Mucosa of stomach (tissue), 1 donor: ENCODE data around the gene CCDC27.

ENCODE experiments used
- H3K27me3 ChIP-seq: one replicate; pipeline ENCODE4 v1.7.0; 2013; ENCODE audit warnings: mild to moderate bottlenecking, low read length; ENCODE audit not compliant: control insufficient read depth, insufficient read depth
- H3K36me3 ChIP-seq: one replicate; pipeline ENCODE4 v1.7.0; 2013; ENCODE audit warnings: low read length; ENCODE audit not compliant: control insufficient read depth, insufficient read depth
- H3K4me1 ChIP-seq: one replicate; pipeline ENCODE4 v1.7.0; 2013; ENCODE audit warnings: mild to moderate bottlenecking, low read length; ENCODE audit not compliant: control insufficient read depth, insufficient read depth
- H3K4me3 ChIP-seq: one replicate; pipeline ENCODE4 v1.7.0; 2013; ENCODE audit warnings: low read length
- H3K9ac ChIP-seq: one replicate; pipeline ENCODE4 v1.7.0; 2013; ENCODE audit warnings: mild to moderate bottlenecking, low read length, moderate library complexity
- H3K9me3 ChIP-seq: one replicate; pipeline ENCODE4 v1.7.0; 2013; ENCODE audit warnings: mild to moderate bottlenecking, low read length, moderate library complexity; ENCODE audit not compliant: control insufficient read depth
- donor health status: Pancreatic carcinoma.

Gene CCDC27

GRCh38 chr1:3711780-3712451 lies 40.3 kb upstream of the CCDC27 start:
- Histone ChIP-seq H3K36me3 (no peaks in the 10 kb centered on the region), H3K9me3 (no peaks in the 10 kb centered on the region), H3K9ac (no peak overlapping the region), H3K4me3 (no peak overlapping the region), H3K4me1 (no peaks in the 10 kb centered on the region), H3K27me3 (peaks cover 28% of the 10 kb centered on the region)

DNA sequence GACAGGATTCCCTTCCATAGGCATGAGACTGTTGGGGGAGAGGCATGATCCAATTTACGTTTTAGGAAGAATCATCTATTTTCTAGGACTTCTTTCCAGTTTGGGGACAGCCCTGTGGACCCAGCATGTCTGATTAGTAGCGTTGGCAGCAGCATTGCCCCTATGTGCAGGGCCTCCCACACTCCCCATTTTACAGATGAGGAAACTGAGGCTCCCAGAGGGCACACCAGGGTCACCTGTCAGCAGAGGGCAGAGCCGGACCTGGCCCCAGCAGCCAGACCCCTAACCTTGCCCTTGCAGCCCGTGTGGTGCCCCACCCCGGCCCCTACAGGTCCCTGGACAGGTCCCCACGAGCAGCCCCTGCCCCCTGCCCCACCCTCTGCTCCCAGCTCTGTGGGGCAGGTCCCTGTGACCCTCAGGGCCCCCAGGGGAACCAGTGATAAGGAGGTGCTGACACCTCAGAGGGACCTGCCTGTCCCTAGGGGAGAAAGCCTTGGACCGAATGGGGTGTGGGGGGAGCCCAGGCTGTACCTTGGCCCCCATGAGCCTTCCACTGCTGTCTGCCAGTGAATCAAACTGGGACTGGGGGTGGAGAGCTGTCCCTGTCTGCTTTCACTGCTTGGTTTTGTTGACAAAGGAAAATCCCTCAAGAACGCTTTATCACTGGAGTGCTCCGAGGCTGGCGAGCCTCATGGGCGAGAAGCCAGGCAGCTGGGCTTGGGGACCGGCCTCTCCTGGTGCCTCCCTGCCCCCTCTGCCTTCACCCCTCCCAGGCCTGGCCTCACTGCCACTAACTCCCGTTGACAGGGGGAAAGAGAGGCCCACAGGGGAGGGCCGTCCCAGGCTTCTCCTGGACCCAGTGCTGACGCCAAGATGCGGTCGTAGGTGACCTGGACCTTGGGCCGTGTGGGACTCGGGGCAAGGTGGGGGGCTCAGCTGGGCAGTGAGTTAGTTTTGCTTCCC lies 39.4 kb upstream of the CCDC27 start:
- H3K4me1 ChIP-seq, result no peaks in the 10 kb centered on the region
- no peak overlapping the region for H3K4me3 ChIP-seq
- H3K9me3 ChIP-seq, result no peaks in the 10 kb centered on the region
- no peaks in the 10 kb centered on the region for H3K36me3 ChIP-seq
- H3K9ac ChIP-seq, result no peak overlapping the region
- peaks cover 27% of the 10 kb centered on the region for H3K27me3 ChIP-seq

- H3K9me3 ChIP-seq, result no peaks in the 10 kb centered on the region
- peaks cover 27% of the 10 kb centered on the region for H3K27me3 ChIP-seq
- no peak overlapping the region for H3K9ac ChIP-seq
- no peaks in the 10 kb centered on the region for H3K4me1 ChIP-seq
- H3K4me3 ChIP-seq, result no peak overlapping the region
- no peaks in the 10 kb centered on the region for H3K36me3 ChIP-seq
Observed at GRCh38 chr1:3713840-3714239, 38.4 kb upstream of the CCDC27 start.

- Histone ChIP-seq H3K36me3 (no peaks in the 10 kb centered on the region), H3K9me3 (no peaks in the 10 kb centered on the region), H3K9ac (no peak overlapping the region), H3K4me3 (no peak overlapping the region), H3K4me1 (no peaks in the 10 kb centered on the region), H3K27me3 (peaks cover 27% of the 10 kb centered on the region)
Observed at GRCh38 chr1:3714284-3714741, 37.9 kb upstream of the CCDC27 start.

- Histone ChIP-seq H3K36me3 (no peaks in the 10 kb centered on the region), H3K9ac (no peak overlapping the region), H3K4me1 (no peaks in the 10 kb centered on the region), H3K27me3 (peaks cover 28% of the 10 kb centered on the region), H3K4me3 (no peak overlapping the region), H3K9me3 (no peaks in the 10 kb centered on the region)
Observed at GRCh38 chr1:3714814-3715213, 37.4 kb upstream of the CCDC27 start.

DNA sequence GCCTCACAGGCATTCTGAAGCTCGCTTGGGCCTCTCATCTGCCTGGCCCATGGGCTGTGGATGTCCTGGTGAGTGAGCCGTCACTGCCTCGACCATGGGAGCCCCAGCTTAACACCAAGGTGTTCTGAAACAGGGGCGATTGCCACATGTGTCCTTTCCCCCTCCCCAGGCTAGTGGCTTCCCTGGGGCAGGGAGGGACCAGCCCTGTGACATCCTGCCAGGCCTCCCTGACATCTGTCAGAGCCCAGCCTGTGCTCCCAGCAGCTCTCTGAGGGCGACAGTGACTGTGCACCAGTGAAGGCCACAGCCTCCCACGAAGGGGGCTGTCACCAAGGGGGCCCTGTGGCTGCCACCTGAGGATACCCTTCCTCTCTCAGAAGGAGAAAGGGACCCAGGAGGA lies 35.9 kb upstream of the CCDC27 start:
- Histone ChIP-seq H3K27me3 (peaks cover 24% of the 10 kb centered on the region), H3K4me1 (no peaks in the 10 kb centered on the region), H3K9ac (no peak overlapping the region), H3K36me3 (no peaks in the 10 kb centered on the region), H3K9me3 (no peaks in the 10 kb centered on the region), H3K4me3 (no peak overlapping the region)

DNA sequence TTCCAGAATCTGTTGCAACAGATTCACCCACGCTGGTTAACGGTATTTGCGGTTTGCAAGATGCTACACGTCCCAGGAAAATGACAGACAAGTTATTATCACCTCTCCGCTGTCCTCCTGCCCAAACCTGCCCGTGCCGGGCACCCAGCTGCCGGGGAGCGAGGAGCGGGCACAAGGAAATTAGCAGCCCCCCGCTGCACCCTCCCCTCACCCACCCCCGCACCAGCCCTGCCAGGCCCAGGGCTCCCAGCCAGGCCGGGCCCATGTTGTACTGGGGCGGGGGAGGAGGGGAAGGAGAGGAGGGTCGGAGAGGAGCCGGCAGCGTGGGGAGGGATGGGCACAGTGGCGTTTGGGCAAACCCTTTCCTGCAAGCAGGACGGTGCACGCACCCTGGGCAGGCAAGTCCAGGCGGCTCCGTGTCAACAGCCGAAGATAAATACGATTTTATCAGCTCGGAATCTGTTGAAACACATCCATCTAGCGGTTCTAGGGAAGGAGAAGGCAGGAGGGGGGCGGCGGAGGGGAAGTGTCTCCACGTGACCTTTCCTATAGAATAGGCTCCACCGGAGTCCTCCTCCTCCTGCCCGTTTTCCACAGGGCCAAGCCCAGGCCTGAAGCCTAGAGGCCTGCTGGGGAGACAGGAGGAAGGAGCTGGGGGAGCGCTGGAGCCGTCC lies 35.1 kb upstream of the CCDC27 start:
- Histone ChIP-seq H3K9ac (no peak overlapping the region), H3K4me3 (no peak overlapping the region), H3K36me3 (no peaks in the 10 kb centered on the region), H3K27me3 (peaks cover 24% of the 10 kb centered on the region), H3K9me3 (no peaks in the 10 kb centered on the region), H3K4me1 (no peaks in the 10 kb centered on the region)

GRCh38 chr1:3717715-3718601 lies 34.3 kb upstream of the CCDC27 start:
- Histone ChIP-seq H3K4me1 (no peaks in the 10 kb centered on the region), H3K9me3 (no peaks in the 10 kb centered on the region), H3K9ac (no peak overlapping the region), H3K27me3 (peaks cover 24% of the 10 kb centered on the region), H3K4me3 (no peak overlapping the region), H3K36me3 (no peaks in the 10 kb centered on the region)

DNA sequence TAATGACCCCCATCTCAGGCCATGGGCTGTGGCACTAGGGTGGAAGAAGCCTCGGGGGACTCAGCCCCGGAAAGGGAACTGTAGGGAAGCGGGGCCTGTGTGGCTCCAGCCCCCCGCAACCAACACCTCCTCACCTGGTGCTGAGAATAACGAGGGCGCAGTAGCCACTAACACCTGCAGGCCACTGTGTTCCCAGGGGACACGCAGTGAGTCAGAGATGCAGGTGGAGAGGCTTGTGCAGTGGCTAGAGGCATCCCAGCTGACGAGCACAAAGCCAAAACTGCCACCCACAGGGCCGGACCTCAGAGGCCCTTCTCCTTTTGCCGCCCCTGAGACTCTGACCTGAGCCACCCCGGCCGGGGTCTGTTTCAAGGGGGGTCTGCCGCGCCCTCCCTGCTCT lies 33.5 kb upstream of the CCDC27 start:
- no peaks in the 10 kb centered on the region for H3K36me3 ChIP-seq
- peaks cover 24% of the 10 kb centered on the region for H3K27me3 ChIP-seq
- H3K9me3 ChIP-seq, result no peaks in the 10 kb centered on the region
- no peaks in the 10 kb centered on the region for H3K4me1 ChIP-seq
- no peak overlapping the region for H3K9ac ChIP-seq
- no peak overlapping the region for H3K4me3 ChIP-seq

DNA sequence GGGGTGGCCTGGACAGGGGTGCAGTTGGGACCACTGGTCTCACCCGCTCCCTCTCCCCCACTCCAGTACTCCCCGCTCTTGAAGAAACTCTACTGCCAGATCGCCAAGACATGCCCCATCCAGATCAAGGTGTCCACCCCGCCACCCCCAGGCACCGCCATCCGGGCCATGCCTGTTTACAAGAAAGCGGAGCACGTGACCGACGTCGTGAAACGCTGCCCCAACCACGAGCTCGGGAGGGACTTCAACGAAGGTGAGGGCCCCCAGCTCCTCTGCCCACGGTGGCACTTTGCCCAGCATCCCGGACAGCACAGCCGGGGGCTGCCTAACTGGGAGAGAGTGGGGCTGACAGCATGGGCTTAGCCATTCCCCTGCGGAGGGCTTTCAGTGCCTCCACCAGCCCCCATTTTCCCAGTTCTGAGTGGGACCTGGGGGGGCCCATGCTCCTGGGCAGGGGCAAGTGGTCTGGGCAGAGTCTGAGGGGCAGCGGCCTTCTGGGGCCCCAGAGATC lies 30.2 kb upstream of the CCDC27 start:
- Histone ChIP-seq H3K4me1 (no peaks in the 10 kb centered on the region), H3K27me3 (peaks cover 22% of the 10 kb centered on the region), H3K36me3 (no peaks in the 10 kb centered on the region), H3K4me3 (no peak overlapping the region), H3K9me3 (no peaks in the 10 kb centered on the region), H3K9ac (no peak overlapping the region)

DNA sequence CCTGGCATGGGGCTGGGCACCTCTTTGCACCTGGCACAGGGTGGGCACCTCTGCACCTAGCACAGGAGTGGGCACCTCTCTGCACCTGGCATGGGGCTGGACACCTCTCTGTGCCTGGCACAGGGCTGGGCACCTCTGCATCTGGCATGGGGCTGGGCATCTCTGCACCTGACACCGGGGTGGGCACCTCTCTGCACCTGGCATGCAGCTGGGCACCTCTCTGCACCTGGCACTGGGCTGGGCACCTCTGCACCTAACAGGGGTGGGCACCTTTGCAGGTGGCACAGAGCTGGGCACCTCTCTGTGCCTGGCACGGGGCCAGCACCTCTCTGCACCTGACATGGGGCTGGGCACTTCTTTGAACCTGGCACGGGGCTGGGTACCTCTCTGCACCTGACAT lies 29.4 kb upstream of the CCDC27 start:
- H3K4me1 ChIP-seq, result no peaks in the 10 kb centered on the region
- H3K27me3 ChIP-seq, result peaks cover 20% of the 10 kb centered on the region
- no peak overlapping the region for H3K9ac ChIP-seq
- H3K36me3 ChIP-seq, result no peaks in the 10 kb centered on the region
- H3K9me3 ChIP-seq, result no peaks in the 10 kb centered on the region
- no peak overlapping the region for H3K4me3 ChIP-seq
